Activated CD4-positive, alpha-beta T cell treated with anti-CD3 and anti-CD28 coated beads for 24 hours (primary cell): Measurements from ENCODE around the gene NEK6.

Source experiments
- DNase-seq, 2 donors: peaks; one replicate each; pipeline ENCODE4 v3.0.0-alpha.2; 2020; ENCODE audit warnings: low read depth in 2 of 2

NEK6 gene

DNA sequence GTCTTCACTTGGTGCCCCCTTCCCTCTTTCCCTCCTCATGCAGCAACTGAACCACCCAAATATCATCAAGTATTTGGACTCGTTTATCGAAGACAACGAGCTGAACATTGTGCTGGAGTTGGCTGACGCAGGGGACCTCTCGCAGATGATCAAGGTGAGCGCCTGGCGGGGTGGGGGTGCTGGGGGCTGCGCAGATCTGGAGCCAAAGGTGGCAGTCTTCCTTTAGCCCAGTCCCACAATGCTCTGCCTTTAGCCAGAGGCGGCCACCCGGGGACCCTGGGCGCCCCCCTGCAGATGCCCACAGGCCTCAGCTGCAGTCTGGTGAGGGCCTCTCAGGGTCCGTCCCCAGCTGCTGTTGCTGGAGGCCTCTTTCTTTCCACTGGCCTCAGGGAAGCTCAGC, 63.7 kb downstream of the NEK6 start:
- DNase-seq: no peak

DNA sequence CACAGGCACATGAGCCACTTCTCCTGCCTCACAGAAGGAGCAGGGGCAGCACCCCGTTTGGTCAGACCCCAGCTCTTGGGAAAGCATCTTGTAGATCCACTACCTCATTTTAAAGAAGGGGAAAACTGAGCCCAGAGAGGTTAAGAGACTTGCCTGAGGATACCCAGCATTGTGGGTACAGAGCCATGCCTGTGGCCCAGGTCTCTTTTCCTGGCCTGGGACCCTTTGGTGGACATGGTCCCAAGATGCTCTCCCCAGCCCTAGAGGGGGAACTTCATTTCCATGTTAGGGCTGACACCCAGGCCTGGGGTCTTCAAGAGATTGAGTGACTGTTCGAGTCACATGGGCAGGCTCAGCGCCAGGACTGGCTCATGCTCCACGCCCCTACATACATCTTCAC, 64.2 kb downstream of the NEK6 start:
- no peak for DNase-seq

DNA sequence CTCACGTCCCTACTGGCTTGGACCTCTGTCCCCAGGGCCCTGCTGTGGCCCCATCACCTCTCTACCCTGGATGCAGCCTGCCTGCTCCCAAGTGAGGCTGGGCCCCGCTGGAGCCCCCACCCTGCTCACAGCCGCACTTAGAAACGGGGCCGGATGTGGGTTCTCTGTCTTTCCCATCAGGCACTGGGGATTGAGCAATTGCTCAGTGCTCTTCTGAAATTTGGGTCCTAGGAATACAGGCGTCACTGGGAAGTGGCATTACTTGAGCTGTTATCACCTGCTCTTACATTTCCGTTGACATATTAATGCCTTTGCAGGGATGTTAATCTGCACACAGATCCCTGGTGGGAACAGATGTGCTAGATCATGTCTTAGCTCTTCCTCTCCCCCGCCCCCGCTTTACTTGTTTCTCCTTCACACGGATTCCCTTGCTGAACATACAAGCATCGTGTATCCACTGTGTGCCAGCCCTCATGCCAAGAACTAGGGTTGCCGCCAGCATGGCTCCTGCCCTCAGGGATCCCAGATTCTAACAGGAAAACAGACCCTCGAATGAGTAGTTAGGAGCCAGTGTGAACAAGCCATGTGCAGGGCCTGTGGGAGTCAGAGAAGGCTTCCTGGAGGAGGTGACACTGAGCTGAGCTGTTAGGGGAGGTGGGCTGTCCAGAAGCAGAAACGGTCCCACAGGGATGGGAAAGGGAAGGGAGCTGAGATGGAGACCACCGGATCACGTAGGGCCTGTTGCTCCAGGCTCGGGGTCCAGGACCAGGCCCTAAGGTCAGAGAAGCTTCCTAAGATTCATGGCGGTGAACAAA, 65.1 kb downstream of the NEK6 start:
- no peak for DNase-seq

DNA sequence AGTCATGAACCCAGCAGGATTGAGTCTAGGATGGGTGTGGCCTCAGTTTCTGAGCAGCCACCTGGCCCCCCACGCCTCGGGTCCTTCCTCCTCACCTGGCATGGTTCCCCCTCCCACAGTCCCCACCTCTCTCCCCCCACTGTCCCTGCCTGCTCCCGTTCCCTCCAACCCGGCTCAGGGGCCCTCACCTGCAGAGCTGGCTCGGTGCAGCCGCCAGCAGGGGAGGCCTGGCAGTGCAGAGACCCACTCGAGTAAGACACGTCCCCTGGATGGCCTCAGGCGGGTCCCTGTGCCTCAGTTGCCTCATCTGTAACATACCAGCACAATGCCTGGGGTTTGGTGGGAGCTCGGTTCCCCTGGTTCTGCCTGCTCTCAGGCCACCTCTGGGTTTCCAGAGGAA, 66.2 kb downstream of the NEK6 start:
- no peak for DNase-seq

DNA sequence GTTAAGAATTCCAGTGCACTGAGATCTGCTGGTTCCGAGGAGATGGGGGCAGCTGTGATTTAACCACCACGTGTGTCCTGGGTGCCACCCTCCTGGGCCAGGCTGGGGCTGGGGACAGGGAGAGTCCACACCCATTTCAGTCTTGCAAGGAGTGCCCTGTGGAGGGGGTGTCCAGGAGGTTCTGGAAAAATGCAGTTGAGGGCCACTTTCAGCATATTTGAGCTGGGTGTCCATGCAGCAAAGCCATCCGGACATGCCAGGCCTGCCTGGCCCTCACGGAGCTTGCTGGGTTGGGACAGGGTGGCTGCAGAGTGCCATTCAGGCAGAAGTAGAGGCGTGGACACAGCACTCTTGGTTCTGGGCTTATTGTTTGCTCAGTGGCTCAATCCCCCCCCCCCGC, 68.1 kb downstream of the NEK6 start:
- DNase-seq: no peak

DNA sequence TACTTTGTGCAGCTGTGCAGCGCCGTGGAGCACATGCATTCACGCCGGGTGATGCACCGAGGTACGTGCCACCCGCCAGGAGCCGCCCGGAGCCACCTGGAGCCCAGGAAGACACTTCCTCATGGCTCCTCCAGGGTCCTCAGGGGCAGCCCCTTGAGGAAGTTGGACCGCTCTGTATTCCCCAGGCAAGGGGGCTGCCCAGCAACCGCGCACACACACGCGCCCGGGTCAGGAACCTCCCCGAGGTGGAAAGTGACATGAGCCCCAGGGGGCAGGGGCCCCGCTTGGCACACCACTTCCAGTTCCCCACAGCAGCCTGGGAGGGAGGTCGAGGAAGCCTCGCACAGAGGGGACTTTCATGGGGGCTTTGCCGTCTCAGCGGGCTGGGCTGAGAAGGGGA, 68.6 kb downstream of the NEK6 start:
- DNase-seq: no peak

DNA sequence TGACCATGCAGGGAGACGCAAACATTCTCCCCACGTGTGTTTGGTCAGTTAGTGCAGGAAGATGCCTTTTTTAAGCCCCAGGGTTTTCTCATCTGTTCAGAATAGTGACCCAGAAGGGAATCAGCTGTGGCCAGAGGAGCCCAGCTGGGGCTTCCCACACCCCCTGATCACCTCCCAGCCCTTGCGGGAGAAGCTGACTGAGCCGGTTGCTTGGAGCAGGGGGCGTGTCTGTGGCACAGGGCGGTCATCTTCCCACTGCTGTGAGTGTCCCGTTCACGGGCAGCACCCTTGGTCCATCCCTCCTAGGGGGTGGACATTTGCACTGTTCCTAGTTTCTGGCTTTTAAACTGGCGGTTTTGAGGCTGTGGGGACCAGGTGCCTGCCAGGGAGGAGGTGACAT, 69.7 kb downstream of the NEK6 start:
- DNase-seq: no peak

DNA sequence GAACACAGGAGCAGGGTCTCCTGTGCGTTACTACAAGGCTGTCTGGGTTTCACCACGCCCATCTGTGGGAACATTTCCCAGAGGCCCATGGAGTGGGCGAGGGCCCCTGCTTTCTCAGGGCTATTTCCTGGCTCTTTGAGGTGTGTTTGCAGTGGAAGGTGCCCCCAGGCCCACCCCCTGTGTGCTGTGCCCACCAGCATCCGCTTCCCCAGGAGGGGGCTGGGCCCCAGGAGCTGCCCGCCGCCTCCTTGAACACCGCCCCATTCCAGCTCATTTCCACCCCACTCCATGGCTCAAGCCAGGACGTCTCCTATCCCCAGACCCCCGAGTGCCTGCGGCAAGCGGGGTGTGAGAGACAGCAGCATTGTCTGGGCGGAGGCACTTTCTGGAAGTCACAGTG, 70.5 kb downstream of the NEK6 start:
- no peak for DNase-seq

DNA sequence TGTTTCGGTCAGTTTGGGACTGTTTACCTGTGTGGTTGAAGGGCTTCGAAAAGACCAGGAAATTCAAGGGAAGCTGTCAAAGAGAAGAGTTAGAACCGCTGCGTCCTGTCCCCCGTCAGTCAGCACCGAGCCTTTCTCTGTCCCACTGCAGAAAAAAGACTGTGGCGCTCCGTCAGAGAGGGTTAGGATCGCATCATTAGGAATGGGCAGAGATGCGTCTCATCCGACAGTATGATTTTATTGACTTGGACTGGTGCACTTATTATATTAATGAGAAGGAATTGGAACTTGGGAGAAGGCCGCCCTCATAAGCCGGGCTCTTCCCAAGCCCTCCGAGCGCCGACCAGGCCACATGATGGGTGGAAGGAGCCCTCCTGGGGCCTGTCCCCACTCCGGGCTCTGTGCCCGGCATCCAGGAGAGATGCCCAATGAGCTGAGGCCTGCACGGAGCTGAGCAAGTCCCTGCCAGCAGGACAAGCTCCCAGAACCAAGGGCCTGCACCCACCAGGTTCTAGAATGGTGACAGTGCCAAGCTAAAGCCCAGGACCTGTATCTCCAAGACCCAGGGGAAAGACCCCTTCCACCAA, 71.5 kb downstream of the NEK6 start:
- DNase-seq: no peak

DNA sequence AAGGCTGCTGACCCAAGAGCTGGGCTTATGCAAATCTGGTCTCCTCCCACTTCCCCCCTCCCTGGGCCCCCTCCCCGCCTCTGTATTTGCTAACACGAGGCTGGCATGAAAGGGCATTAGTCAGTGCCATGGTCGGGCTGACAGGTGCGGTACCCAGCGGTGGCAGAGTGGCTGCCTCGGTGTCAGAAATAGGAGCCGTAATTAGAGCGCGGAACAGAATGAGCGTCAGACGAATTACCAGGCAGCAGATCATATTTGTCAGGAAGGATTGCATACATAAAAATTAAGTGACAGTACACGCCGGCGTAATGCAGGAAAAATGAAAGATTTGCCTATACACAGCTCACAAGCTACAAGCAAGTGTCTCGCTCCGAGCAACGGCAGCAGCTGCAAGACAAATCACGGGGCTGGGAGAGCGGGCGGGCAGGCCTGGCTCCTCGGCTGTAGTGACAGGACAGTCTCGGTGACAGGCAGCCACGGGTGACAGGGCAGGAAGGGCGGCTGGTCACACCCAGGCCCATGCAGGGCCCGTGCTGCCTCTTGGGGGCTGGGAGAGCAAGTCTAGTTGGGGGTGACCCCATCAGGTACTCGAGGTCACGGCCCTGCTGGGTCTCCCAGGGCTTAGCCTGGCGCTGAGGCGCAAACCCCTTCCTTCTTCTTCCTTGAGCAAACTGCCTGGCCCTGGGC, 72.4 kb downstream of the NEK6 start:
- no peak for DNase-seq

DNA sequence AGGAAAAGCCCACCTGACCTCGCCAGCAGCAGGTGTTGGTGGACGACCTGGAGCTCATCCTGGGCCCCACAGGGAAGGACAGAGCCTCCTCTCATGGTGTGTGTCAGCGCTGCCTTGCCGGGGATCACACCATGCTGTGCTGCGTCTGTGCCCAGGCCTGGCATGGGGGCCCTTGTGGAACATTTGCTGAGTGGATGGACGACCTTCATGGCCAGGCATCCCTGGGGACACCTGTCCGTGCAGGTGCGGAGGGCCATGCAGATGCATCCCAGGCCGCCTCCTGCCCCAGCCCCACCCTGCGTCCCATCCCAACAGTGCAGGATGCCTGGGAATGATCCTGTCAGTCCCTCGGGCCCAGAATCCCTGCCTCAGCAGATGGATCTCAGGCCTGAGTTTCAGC, 73.8 kb downstream of the NEK6 start:
- DNase-seq: no peak

DNA sequence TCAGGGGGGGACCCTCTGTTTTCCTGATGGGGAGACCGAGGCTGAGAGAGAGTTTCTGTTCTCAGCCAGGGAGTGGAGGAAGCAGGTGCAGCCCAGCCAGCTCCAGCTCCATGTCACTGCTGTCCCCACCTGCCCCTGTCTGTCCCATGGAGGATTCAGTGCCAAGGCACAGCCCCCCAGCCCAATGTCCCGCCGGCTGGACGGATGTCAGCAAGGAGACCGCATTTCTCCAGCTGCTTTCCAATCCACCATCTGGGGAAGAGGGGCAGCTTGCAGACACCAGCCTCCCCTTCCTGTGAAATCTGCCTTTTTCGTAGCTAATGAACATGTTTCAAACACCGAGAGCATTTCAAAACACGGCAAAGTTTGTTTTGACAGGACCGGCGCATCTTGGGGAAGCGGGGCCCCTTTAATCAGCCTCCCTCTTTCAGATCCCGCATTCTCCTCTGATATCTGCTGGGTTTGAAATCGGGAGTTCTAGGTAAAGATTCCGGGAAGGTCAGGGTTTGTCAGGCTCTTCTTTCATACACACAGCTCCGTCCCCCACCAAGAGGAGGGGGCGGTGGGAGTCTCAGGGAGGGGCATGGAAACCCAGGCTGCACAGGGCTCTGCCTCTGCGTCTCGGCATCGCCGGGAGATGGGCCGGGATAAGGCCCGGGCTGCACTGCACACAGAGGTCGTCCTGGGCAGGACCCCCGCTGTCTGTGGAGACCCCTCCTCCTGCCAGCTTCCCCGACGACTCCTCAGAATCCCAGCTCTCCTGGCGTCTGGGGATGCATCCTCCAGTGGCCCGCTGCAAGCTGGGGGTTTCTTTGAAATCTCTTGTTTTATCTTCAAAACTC, 74.8 kb downstream of the NEK6 start:
- no peak for DNase-seq

DNA sequence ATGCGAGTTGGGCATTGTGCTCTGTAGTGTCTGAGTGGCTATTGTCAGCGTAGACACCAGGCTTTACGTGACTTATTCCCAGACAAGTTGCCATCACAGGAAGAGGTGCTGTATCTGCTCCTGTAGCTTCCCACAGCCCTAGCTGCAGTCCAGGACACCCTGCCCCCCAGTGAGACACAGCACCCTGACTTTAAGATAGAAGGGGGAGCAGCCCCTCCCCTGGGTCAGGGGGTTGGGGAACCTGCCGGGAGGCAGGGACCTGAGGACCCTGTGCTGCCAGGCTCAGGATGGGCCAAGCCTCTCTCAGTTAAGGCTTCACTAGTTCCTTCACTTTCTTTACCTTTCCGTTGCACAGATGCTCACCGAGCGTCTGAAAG, 75.4 kb downstream of the NEK6 start:
- DNase-seq: no peak

DNA sequence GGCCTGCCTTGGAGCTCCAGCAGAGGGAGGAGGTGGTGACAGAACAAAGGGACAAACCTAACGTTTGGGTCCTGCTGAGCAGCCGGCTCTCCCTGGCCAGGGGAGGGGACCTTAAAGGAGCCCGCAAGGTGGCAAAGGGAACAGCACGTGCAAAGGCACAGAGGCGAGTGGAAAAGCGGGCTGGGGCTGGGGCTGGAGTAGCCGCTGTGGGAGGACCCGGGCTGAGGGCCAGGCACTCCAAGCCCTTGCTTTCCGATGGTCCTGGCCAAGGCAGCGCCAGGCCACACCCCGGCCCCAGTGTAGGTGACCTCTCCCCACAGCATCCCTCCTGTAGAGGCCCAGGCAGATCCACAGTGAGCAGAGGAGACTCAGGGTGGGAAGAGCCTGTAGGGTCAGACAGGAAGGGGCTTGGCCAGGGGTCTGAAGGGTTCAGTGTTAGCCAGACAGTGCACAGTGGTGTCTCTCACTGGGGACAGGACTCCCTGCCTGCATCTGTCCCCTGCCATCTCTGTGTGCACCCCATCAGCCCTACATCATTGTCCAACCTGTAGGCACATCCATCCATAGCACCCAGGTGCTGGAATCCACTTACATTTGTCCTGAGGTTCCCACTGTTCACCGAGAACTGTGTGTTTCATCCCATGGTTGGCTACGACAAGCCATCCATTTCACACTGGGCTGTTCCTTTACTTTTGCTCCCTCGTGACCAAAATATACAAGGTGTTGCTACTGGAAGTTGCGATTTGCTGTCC, 77.0 kb downstream of the NEK6 start:
- DNase-seq: no peak

DNA sequence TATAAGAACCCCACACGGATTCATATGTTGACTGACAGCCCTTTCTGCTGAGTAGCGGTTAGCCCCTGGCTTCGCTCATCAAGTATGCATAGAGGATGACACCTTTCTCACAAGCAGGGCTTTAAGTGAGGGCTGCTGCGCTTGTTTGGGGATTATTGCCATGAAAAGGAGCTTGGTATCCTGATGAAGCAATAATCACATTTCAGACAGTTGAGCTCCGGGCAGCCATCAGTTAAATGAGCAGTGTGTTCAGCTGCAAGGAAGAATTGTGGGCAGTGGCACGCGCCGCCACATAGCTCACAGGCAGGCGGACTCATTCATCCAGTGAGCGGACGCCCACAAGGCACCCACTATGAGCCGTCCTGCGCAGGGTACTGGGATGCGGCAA, 77.6 kb downstream of the NEK6 start:
- DNase-seq: no peak

DNA sequence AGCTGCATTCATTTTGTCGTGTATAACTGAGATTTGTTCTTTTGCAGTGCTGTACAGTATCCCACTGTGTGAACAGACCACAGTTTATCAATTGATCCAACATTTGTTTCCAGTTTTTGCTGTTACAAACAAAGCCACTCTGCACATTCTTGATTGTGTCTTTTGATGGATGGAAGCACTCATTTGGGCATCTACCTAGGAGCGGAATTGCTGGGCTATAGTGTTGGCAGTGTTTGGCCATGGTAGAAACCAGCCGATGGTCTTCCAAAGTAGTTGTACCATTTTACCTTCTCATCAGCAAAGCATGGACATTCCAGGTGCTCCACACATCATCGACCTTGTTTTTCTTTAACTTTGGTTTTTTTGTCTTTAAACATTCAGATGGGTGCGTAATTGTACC, 79.8 kb downstream of the NEK6 start:
- DNase-seq: no peak

DNA sequence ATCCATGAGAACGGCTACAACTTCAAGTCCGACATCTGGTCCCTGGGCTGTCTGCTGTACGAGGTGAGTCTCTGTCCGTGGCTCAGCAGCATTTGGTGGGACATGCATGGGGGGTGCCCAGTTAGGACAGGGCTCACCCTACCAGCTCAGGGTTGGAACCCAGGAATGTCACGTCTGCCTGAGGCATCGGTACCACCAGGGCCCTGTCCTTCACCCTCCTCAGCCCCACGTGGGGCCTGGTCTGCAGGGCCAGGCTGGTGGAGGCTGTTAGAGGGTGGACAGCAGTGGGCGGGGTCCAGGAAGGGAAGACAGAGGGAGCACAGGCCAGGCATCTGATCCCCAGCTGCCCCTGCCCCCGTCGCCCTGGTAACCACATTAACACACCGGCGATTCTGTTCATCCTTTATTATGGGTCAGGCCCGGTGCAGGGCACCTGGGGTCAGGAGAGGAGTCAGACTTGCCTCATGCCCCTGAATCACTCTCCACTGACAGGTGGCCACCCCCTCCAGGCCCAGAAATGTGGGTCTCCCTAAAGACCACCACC, 81.9 kb downstream of the NEK6 start:
- no peak for DNase-seq

DNA sequence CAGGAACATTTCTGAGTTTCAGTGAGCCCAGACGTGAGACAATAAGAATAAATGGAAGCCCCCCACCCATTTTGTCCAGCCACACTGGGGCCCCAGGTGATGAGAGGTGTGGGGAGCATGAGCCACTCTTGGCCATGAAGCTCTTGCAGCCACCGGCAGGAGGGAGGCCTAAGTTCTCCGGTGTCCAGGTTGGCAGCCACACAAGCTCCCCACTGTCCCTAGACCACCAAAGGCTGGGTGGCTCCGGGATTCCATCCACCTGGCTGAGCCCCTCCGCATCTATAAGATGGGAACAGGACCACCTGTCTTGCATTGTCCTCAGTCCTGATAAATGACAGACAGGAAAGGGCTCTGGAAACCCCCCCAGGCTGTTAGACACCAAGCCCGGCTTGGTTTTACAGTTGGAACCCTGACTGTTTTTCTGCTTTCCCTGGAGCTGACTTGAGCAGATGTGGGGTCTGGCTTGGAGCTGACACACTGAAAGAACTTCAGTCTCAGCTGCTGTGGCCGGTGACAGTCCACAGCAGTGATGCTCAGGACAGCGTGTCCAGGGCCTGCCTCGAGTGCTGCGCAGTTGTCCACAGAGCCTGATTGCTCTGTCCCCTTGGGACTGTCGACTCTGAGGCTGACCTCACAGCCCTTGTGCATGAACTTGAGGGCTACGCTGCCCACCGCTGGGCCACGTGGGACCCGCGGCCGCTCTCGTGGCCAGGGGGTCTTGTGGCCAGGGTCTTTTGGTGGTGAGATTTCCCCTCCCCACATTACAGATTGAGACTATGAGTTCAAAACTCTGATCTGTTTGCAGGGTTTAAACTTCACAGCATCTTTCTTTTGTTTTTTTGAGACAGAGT, 82.7 kb downstream of the NEK6 start:
- DNase-seq: no peak

DNA sequence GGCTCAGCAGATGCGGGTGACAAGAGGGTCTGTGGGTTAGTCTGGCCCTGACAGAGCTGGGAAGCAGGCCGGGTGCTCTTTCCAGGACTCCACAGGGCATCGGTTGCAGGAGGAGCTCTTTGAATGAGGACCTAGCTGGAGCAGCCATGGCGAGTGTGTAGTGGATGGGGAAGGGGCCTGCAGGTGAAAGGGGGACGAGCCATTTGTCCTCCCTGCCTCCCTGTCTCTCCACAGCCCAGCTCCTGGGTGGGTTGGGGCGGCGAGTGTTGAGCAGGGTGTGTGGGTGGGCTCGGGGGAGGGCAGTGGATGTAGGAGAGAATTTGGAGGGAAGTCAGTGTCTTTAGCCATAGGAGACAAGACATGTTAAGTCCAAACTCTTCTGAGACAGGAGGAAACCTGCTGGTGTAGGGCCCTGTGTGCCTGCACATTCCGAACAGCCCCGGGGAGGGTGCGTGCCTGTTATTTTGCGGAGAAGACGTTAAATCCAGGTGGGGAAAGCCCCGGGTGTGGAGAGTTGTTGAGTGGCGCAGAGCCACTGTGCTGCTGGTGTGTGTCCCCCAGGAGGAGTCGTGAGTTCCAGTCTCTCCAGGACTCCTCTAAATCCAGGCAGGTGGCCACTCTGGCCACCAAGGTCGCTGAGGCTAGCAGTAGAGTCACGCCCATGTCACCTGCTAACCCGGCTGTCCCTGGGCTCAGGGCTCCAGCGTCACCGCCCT, 83.9 kb downstream of the NEK6 start:
- DNase-seq: no peak

DNA sequence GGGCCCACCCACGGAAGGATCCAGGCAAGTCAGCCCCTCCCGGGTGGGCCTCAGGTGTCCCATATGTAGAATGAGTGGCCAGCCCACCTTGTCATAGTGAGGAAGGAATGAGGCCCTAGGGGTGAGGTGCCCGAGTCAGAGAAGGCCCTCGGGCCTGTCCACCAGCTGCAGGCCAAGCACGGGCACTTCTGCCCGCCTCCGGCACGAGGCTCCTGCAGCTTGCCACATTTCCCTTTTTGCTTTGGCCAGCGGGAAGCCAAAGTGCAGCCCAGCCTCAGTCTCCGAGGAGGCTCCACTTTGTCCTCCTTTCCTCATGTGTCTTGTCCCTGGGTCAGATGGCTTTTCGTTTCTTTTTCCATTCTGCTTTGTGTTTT, 84.6 kb downstream of the NEK6 start:
- DNase-seq: no peak
